ENCODE results near the gene PLSCR4. TPM values are rescaled to one million over a fixed set of nuclear protein-coding genes. Genes with fewer than 3 reads are reported as not detected.

PLSCR4 gene
- total and polyA plus RNA-seq, 2 of the 4 experiments (the other 2 are of a cell fraction), result 3.8 to 4.4 TPM

DNA sequence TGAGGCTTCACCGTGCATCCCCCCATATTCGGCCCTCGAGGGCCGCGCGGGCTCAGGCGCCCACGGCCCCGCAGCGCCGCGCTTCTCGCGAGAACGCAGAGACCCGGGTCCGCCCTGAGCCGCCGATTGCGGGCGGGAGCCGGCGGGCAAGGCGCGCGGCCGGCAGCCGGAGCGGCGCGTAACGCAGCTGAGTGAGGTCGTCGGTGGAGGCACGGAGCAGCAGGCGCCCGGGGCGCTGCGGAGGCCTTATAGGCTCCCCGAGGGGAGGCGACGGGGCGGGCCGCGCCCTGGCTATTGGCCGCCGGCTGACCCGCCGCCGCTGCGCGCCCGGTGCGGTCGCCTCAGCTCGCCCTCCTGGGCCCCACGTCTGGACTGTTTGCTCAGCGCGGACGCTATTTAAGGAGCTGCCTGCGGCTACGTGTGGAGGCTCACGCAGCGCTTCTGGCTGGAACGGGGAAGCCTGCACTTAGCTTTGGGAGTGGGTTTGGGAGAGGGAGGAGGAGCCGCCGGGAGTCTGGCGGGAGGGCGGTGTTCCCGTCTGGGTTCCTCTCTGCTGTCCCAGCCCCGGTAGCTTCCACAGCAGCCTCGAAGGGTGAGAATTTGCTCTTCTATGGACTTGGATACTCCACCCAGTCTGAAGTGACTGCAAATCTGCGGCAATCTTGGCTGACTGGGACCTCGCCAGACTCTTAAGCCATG lies 89.8 kb downstream of the PLSCR4 start, which contains the start of gene PLOD2:
PLOD2 (minus strand) TSS at position 221 of the 699 bp plus-strand sequence; CDS start at position 26, 195 bp downstream.
- Histone ChIP-seq H3K4me2 (ENCODE audit: low read depth, low read length) (peak within 1 kb of the TSS; percentile 89), H3K27ac (ENCODE audit: insufficient read depth, low read length) (peak within 1 kb of the TSS; percentile 94), H3K79me1 (ENCODE audit: low read depth in 1 of 2, low read length in 2 of 2) (peaks cover 8 to 35% of the 10 kb centered on the region in 2 experiments; a peak in 3 of 4 replicates), H4K8ac (ENCODE audit: low read depth in 2 of 2, low read length in 2 of 2) (peak within 1 kb of the TSS; percentile 83 to 97), H2BK120ac (ENCODE audit: low read depth, low read length) (peak within 1 kb of the TSS; percentile 88), H3K4me3 (ENCODE audit: insufficient read depth, low read depth, low read length) (peak within 1 kb of the TSS; percentile 91), H4K91ac (ENCODE audit: insufficient read depth, low read depth, low read length) (peak within 1 kb of the TSS; percentile 94), H2AK9ac (replicated peaks; ENCODE audit: low read depth, low read length, poor library complexity) (peak within 1 kb of the TSS; percentile 85), H2BK5ac (ENCODE audit: low read depth, low read length, poor library complexity, severe bottlenecking) (peak within 1 kb of the TSS; percentile 75), H3K27me3 (ENCODE audit: control insufficient read depth, insufficient read depth, low read length) (no peaks in the 10 kb centered on the region), H3K23ac (ENCODE audit: low read depth, low read length) (peak within 1 kb of the TSS; percentile 99), H3K36me3 (ENCODE audit: control insufficient read depth, insufficient read depth, low read length) (no peaks in the 10 kb centered on the region), H2AFZ (replicated peaks; ENCODE audit: low read length, poor library complexity) (peak within 1 kb of the TSS; percentile 92), H3K14ac (replicated peaks; ENCODE audit: low read depth, low read length) (peak within 1 kb of the TSS; percentile 95), H3K9ac (ENCODE audit: low read depth, low read length) (peak within 1 kb of the TSS; percentile 94), H3K4ac (ENCODE audit: low read depth, low read length) (peak within 1 kb of the TSS; percentile 92), H3K9me3 (ENCODE audit: control insufficient read depth, insufficient read depth, low read length) (no peaks in the 10 kb centered on the region), H2BK20ac (ENCODE audit: low read depth, low read length) (peak within 1 kb of the TSS; percentile 67), H3K4me1 (ENCODE audit: control insufficient read depth, insufficient read depth, low read length) (peaks cover 20% of the 10 kb centered on the region), H3K9me1 (ENCODE audit: insufficient read depth, low read length) (peaks cover 12% of the 10 kb centered on the region), H2BK15ac (ENCODE audit: low read depth, low read length) (peak within 1 kb of the TSS; percentile 54; the same call in 2 of the 3 replicates), H4K5ac (ENCODE audit: low read depth, low read length) (peak within 1 kb of the TSS; percentile 78), H3K56ac (ENCODE audit: extremely low read depth, insufficient read depth, low read length) (peak within 1 kb of the TSS; percentile 93), H3K18ac (ENCODE audit: low read depth, low read length) (peak within 1 kb of the TSS; percentile 82), H4K20me1 (ENCODE audit: insufficient read depth, low read length) (peaks cover 13% of the 10 kb centered on the region), H2AK5ac (ENCODE audit: low read depth, low read length) (peak within 1 kb of the TSS; percentile 85)
- 1% methylated on average over 26 of the region's 74 CpGs; no CpG with 5 or more reads in 1 of the 2 experiments for WGBS, 2 experiments (ENCODE audit: extremely low coverage in 2 of 2, insufficient read length in 1 of 2)
- intact Hi-C loops (cut with micrococcal nuclease), result loop anchor here (1.0 to 5.0 kb wide), 3 partner anchors 26 to 96 kb away; no protein-coding TSS in a partner anchor
- no TSS peak for BruUV-seq (replicated peaks)
- CTCF ChIA-PET, result interaction anchor here (0.6 to 1.8 kb wide), 6 partner anchors 10 to 628 kb away, joined by 3 to 5 read pairs (median 4); no protein-coding TSS in a partner anchor
- in situ Hi-C loops (cut with MboI; ENCODE audit: low sequenced_read_pairs), result loop anchor here (5.0 kb wide), 1 partner anchor 94 kb away; no protein-coding TSS in a partner anchor
- POLR2A ChIA-PET (ENCODE audit: unreplicated experiment), result interaction anchor here (0.7 to 2.8 kb wide), 2 partner anchors 8 to 96 kb away, joined by 4 to 9 read pairs; no protein-coding TSS in a partner anchor
- dilution Hi-C loops (cut with HindIII; ENCODE audit: low sequenced_read_pairs, unreplicated experiment), result no loop called here
- ATAC-seq (ENCODE audit: low read depth), result peak; percentile 76
- TF ChIP-seq RAD21 (IDR thresholded peaks at IDR 0.05; ENCODE audit: low read length) (0 out of 2 replicates have a peak, but pooled peaks have one; percentile 2), CHD1 (IDR thresholded peaks at IDR 0.05; ENCODE audit: low read depth, low read length) (0 out of 2 replicates have a peak, but pooled peaks have one; percentile 27), BHLHE40 (IDR thresholded peaks at IDR 0.05; ENCODE audit: low read depth, low read length) (peak; percentile 50), CEBPB (IDR thresholded peaks at IDR 0.05; ENCODE audit: low read depth, low read length) (no peak), MXI1 (IDR thresholded peaks at IDR 0.05; ENCODE audit: borderline replicate concordance, low read depth, low read length) (0 out of 2 replicates have a peak, but pooled peaks have one; percentile 14), POLR2A (IDR thresholded peaks at IDR 0.05; ENCODE audit: low read depth, low read length) (peak; percentile 97), MAZ (IDR thresholded peaks at IDR 0.05; ENCODE audit: borderline replicate concordance, low read depth, low read length) (peak; percentile 44; the same call in 1 of the 2 replicates)
- TF ChIP-seq, protein P1, sequence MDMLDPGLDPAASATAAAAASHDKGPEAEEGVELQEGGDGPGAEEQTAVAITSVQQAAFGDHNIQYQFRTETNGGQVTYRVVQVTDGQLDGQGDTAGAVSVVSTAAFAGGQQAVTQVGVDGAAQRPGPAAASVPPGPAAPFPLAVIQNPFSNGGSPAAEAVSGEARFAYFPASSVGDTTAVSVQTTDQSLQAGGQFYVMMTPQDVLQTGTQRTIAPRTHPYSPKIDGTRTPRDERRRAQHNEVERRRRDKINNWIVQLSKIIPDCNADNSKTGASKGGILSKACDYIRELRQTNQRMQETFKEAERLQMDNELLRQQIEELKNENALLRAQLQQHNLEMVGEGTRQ (IDR thresholded peaks at IDR 0.05; ENCODE audit: low read depth, low read length), result no peak
- TF ChIP-seq, protein P2, sequence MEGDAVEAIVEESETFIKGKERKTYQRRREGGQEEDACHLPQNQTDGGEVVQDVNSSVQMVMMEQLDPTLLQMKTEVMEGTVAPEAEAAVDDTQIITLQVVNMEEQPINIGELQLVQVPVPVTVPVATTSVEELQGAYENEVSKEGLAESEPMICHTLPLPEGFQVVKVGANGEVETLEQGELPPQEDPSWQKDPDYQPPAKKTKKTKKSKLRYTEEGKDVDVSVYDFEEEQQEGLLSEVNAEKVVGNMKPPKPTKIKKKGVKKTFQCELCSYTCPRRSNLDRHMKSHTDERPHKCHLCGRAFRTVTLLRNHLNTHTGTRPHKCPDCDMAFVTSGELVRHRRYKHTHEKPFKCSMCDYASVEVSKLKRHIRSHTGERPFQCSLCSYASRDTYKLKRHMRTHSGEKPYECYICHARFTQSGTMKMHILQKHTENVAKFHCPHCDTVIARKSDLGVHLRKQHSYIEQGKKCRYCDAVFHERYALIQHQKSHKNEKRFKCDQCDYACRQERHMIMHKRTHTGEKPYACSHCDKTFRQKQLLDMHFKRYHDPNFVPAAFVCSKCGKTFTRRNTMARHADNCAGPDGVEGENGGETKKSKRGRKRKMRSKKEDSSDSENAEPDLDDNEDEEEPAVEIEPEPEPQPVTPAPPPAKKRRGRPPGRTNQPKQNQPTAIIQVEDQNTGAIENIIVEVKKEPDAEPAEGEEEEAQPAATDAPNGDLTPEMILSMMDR (conservative IDR thresholded peaks at IDR 0.05; ENCODE audit: low read depth, low read length), result 0 out of 2 replicates have a peak, but pooled peaks have one; percentile 15
- peak; percentile 92 for DNase-seq
